K562 (cell line): ENCODE measurements around the gene RIPOR1. TPM values are rescaled to one million over a fixed set of nuclear protein-coding genes. Genes with fewer than 3 reads are reported as not detected.

ENCODE experiments used
- BACH1 ChIP-seq: fragments of 200-800 bp; sonication (Bioruptor generic); IDR thresholded peaks from 2 replicates; pipeline ENCODE4 v1.6.1; 2016; ENCODE audit warnings: missing genetic modification characterization, missing compliant biosample characterization
- E2F3 ChIP-seq: fragments of 250-450 bp; sonication (Bioruptor Pico); IDR thresholded peaks from 2 replicates; pipeline ENCODE4 v1.4.0; 2020; ENCODE audit warnings: mild to moderate bottlenecking
- ETV5 ChIP-seq: sonication (generic); formaldehyde crosslinking; IDR thresholded peaks from 2 replicates; pipeline ENCODE4 v1.4.0; 2020; ENCODE audit warnings: low read depth, mild to moderate bottlenecking, missing genetic modification reagents
- FOXA3 ChIP-seq, 2 experiments: fragments of 450-650 bp in 1 of 2; sonication (generic) in 1 of 2; formaldehyde crosslinking; IDR thresholded peaks in 1 of 2; conservative IDR thresholded peaks in 1 of 2; 2 replicates each; pipeline versions ENCODE4 v1.4.0 to v1.8.0; 2020 to 2022; ENCODE audit warnings: mild to moderate bottlenecking in 2 of 2, missing genetic modification reagents in 1 of 2
- NONO ChIP-seq, 2 experiments: fragments of 200-400 bp in 1 of 2; fragments of 450-650 bp in 1 of 2; formaldehyde crosslinking in 1 of 2; IDR thresholded peaks; 2 replicates each; pipeline ENCODE4 v1.6.1; 2017; ENCODE audit warnings: low read depth in 2 of 2, mild to moderate bottlenecking in 2 of 2, moderate library complexity in 2 of 2, low read length in 1 of 2
- PHF21A ChIP-seq: fragments of 450-650 bp; IDR thresholded peaks from 2 replicates; pipeline ENCODE4 v1.6.1; 2017; ENCODE audit warnings: low read depth, borderline replicate concordance
- POLR3A ChIP-seq: IDR thresholded peaks from 2 replicates; pipeline ENCODE4 v1.6.1; 2011; ENCODE audit warnings: borderline replicate concordance, mild to moderate bottlenecking, moderate library complexity; ENCODE audit not compliant: insufficient read length, insufficient read depth; ENCODE audit errors: extremely low read depth
- PTBP1 ChIP-seq: fragments of 200-400 bp; formaldehyde crosslinking; IDR thresholded peaks from 2 replicates; pipeline ENCODE4 v1.6.1; 2017; ENCODE audit warnings: low read depth, low read length
- RERE ChIP-seq: sonication (generic); formaldehyde crosslinking; IDR thresholded peaks from 2 replicates; pipeline ENCODE4 v1.8.0; 2023; ENCODE audit warnings: missing genetic modification reagents, mild to moderate bottlenecking, borderline replicate concordance
- RFX7 ChIP-seq: fragments of 250-450 bp; sonication (Bioruptor Pico); IDR thresholded peaks from 2 replicates; pipeline ENCODE4 v1.5.1; 2021; ENCODE audit warnings: mild to moderate bottlenecking
- SAFB2 ChIP-seq: fragments of 200-400 bp; formaldehyde crosslinking; IDR thresholded peaks from 2 replicates; pipeline ENCODE4 v1.6.1; 2018; ENCODE audit warnings: borderline replicate concordance, low read length, low read depth, moderate library complexity; ENCODE audit not compliant: severe bottlenecking
- SIN3B ChIP-seq: fragments of 450-650 bp; IDR thresholded peaks from 2 replicates; pipeline ENCODE4 v1.6.1; 2017; ENCODE audit warnings: low read depth, mild to moderate bottlenecking, moderate library complexity
- SP2 ChIP-seq: IDR thresholded peaks from 2 replicates; pipeline ENCODE4 v1.6.1; 2011; ENCODE audit warnings: mild to moderate bottlenecking, low read depth, low read length, moderate library complexity; ENCODE audit not compliant: poor library complexity, severe bottlenecking; ENCODE audit errors: extremely low read depth
- XRCC3 ChIP-seq: fragments of 450-650 bp; IDR thresholded peaks from 2 replicates; pipeline ENCODE4 v1.6.1; 2017; ENCODE audit warnings: mild to moderate bottlenecking, moderate library complexity
- XRCC4 ChIP-seq: IDR thresholded peaks from one replicate; pipeline ENCODE4 v1.6.1; 2011; ENCODE audit not compliant: insufficient read depth, insufficient read length; ENCODE audit errors: extremely low read depth
- ZFX ChIP-seq: sonication (generic); formaldehyde crosslinking; IDR thresholded peaks from 2 replicates; pipeline ENCODE4 v1.8.0; 2022; ENCODE audit warnings: mild to moderate bottlenecking, missing genetic modification reagents, moderate library complexity
- ZNF134 ChIP-seq: fragments of 250-450 bp; sonication (Bioruptor Pico); conservative IDR thresholded peaks from 2 replicates; pipeline ENCODE4 v1.4.0; 2020
- ZNF263 ChIP-seq: sonication (generic); formaldehyde crosslinking; IDR thresholded peaks from 2 replicates; pipeline ENCODE4 v1.8.0; 2022; ENCODE audit warnings: mild to moderate bottlenecking, missing genetic modification reagents, borderline replicate concordance
- ZNF282 ChIP-seq: sonication (generic); formaldehyde crosslinking; IDR thresholded peaks from 2 replicates; pipeline ENCODE4 v1.8.1; 2023; ENCODE audit warnings: missing genetic modification reagents
- ZNF512 ChIP-seq: IDR thresholded peaks from 2 replicates; pipeline ENCODE4 v1.6.1; 2016; ENCODE audit warnings: missing genetic modification characterization, missing compliant biosample characterization
- ZNF644 ChIP-seq: fragments of 200-800 bp; sonication (Bioruptor generic); IDR thresholded peaks from 2 replicates; pipeline ENCODE4 v1.6.1; 2016; ENCODE audit warnings: low read depth, missing genetic modification characterization, missing compliant biosample characterization
- ZNF77 ChIP-seq: fragments of 250-450 bp; sonication (Bioruptor Pico); IDR thresholded peaks from 2 replicates; pipeline ENCODE4 v1.5.0; 2020
- polyA plus RNA-seq, 8 experiments: library from polyadenylated mRNA; depleted of rRNA in 4 of 8; stranded (reverse) in 5 of 8; unstranded in 3 of 8; fragments of >200 nt; fragmentation: Nextera tagmentation in 2 of 8; fragmentation: Illumina TruSeq in 1 of 8; extraction: Ambion mirVana in 2 of 8; extraction: Trizol in 1 of 8; gene quantifications; 2 replicates each; pipeline versions ENCODE4 v1.2.1 to v1.2.3, GENCODE V29; 2011 to 2014; ENCODE audit warnings: inconsistent platforms in 1 of 8, missing spikeins in 1 of 8
- total RNA-seq, 7 experiments: library from RNA; depleted of rRNA in 6 of 7; stranded (reverse); fragments of >200 nt in 6 of 7; fragmentation: Illumina TruSeq in 2 of 7; extraction: Trizol in 2 of 7; gene quantifications; 2 replicates each; pipeline versions ENCODE4 v1.2.1 to v1.2.3, GENCODE V29; 2011 to 2021; ENCODE audit warnings: low replicate concordance in 1 of 7

RIPOR1 gene
- total and polyA plus RNA-seq, 9 of the 15 experiments (the other 6 are each of a cell fraction or from before 2014, with no cell fraction given): 0.36 to 31.1 (median 3.0) TPM

- TF ChIP-seq RERE (no peak), NONO (IDR thresholded peaks at IDR 0.05; ENCODE audit: low read depth in 2 of 2, low read length in 1 of 2) (0 out of 4 replicates have a peak, but pooled peaks of 1 of the 2 experiments have one; percentile 17), SAFB2 (no peak), ZNF282 (CRISPR knock-in tag) (no peak), ZNF77 (CRISPR knock-in tag) (no peak), BACH1 (tag) (no peak), SIN3B (no peak; the same call in 1 of the 2 replicates), XRCC4 (no peak), PHF21A (no peak), ZNF263 (peak; percentile 61; the same call in 1 of the 2 replicates), ZNF644 (tag) (no peak), POLR3A (no peak), ZNF512 (tag) (no peak), FOXA3 (CRISPR knock-in tag; conservative IDR thresholded peaks at IDR 0.05 in 1 of 2, IDR thresholded peaks at IDR 0.05 in 1 of 2) (no peak), SP2 (no peak), RFX7 (CRISPR knock-in tag) (no peak), E2F3 (CRISPR knock-in tag) (no peak), ZNF134 (no peak), XRCC3 (no peak), ZFX (peak; percentile 36; the same call in 1 of the 2 replicates), PTBP1 (no peak), ETV5 (CRISPR knock-in tag) (peak; percentile 73)
These were observed 7.4 kb upstream of the RIPOR1 start (continued) for GRCh38 chr16:67521095-67521804.
